H1 (cell line): ENCODE measurements around the gene DYNLT2. TPM values are rescaled to one million over a fixed set of nuclear protein-coding genes. Genes with fewer than 3 reads are reported as not detected.

Source experiments
- MAX ChIP-seq: IDR thresholded peaks from 2 replicates; pipeline ENCODE4 v1.6.1; 2012; ENCODE audit warnings: inconsistent platforms
- TCF12 ChIP-seq: IDR thresholded peaks from 2 replicates; pipeline ENCODE4 v1.6.1; 2011; ENCODE audit warnings: low read depth, mild to moderate bottlenecking, low read length
- polyA plus RNA-seq, 7 experiments: library from polyadenylated mRNA; depleted of rRNA in 3 of 7; stranded (reverse) in 5 of 7; unstranded in 2 of 7; fragments of >200 nt in 5 of 7; fragments of 200-250 nt in 2 of 7; gene quantifications; 1 replicate in 5 of 7; 2 replicates in 1 of 7; 4 replicates in 1 of 7; pipeline versions ENCODE4 v1.2.1 to v1.2.3, GENCODE V29; 2011 to 2013; ENCODE audit warnings: missing spikeins in 2 of 7, mixed read lengths in 2 of 7
- total RNA-seq: library from RNA; stranded (reverse); fragmentation: NEBNext Ultra II Directional; extraction: Animal tissue kit (Norgen Biotek cat#: 25700); gene quantifications from 2 replicates; pipeline ENCODE4 v1.2.1, GENCODE V29; 2021

The DYNLT2 gene
- total and polyA plus RNA-seq, 2 of the 8 experiments (the other 6 are each of a cell fraction or from before 2014, with no cell fraction given) = 0.48 to 1.8 TPM

- TF ChIP-seq MAX (no peak), TCF12 (no peak)
These were observed 21.4 kb downstream of the DYNLT2 start (continued) for GRCh38 chr6:169729961-169730360.
